PC-9 (cell line): Measurements from ENCODE around the gene ITPKA.

Source experiments
- EZH2 ChIP-seq: fragments of 200-600 bp; sonication (generic); IDR thresholded peaks from 2 replicates; pipeline ENCODE4 v1.8.0; 2017; ENCODE audit warnings: antibody characterized with exemption, low read depth
- TF ChIP-seq, protein P1 (sequence below): fragments of 200-600 bp; sonication (generic); conservative IDR thresholded peaks from 2 replicates; pipeline ENCODE4 v1.6.1; 2017; ENCODE audit warnings: mixed run types, antibody characterized with exemption, mild to moderate bottlenecking, moderate library complexity

GRCh38 chr15:41487381-41487780 is 6.3 kb upstream of the ITPKA start:
- TF ChIP-seq, protein P1, sequence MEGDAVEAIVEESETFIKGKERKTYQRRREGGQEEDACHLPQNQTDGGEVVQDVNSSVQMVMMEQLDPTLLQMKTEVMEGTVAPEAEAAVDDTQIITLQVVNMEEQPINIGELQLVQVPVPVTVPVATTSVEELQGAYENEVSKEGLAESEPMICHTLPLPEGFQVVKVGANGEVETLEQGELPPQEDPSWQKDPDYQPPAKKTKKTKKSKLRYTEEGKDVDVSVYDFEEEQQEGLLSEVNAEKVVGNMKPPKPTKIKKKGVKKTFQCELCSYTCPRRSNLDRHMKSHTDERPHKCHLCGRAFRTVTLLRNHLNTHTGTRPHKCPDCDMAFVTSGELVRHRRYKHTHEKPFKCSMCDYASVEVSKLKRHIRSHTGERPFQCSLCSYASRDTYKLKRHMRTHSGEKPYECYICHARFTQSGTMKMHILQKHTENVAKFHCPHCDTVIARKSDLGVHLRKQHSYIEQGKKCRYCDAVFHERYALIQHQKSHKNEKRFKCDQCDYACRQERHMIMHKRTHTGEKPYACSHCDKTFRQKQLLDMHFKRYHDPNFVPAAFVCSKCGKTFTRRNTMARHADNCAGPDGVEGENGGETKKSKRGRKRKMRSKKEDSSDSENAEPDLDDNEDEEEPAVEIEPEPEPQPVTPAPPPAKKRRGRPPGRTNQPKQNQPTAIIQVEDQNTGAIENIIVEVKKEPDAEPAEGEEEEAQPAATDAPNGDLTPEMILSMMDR, result no peak
- no peak for TF ChIP-seq EZH2
